Right lobe of liver (tissue), 4 donors: ENCODE measurements around the gene AIPL1.

Experiments
- POLR2A ChIP-seq: fragments of 450-650 bp; IDR thresholded peaks from one replicate; pipeline ENCODE4 v1.6.1; 2017; ENCODE audit warnings: antibody characterized with exemption, mild to moderate bottlenecking
- TF ChIP-seq, protein P1 (sequence below), 4 donors: fragments of 200-600 bp in 3 of 4; fragments of 450-650 bp in 1 of 4; IDR thresholded peaks; one replicate each; pipeline versions ENCODE4 v1.5.1 to v1.8.0; 2016 to 2022; ENCODE audit warnings: antibody characterized with exemption in 4 of 4, mild to moderate bottlenecking in 2 of 4
- donor health status: DM: no; HTN: no; CAD: no.
- donor health status: DM: no; HTN: no; CAD: no.
- donor health status: DM: no; HTN: yes; CAD: no.

DNA sequence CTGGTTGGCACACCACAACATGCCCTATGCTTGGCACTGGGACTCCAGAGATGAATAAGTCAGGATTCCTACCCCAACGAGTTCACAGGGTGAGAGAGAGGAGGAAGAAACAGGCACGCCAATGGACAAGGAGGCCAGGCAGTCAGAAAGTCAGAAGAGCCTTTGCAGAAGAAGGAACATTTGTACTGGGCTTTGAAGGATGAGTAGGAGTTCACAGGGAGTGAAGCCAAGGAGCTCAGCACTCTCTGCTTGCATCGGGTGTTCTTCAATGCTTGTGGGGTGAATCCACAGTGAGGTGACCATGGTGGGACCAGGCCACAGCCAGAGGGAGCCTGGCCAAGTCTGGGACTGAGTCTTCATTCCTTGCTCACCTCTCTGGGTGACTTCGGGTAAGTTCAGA is 47.5 kb downstream of the AIPL1 start:
- TF ChIP-seq, protein P1, sequence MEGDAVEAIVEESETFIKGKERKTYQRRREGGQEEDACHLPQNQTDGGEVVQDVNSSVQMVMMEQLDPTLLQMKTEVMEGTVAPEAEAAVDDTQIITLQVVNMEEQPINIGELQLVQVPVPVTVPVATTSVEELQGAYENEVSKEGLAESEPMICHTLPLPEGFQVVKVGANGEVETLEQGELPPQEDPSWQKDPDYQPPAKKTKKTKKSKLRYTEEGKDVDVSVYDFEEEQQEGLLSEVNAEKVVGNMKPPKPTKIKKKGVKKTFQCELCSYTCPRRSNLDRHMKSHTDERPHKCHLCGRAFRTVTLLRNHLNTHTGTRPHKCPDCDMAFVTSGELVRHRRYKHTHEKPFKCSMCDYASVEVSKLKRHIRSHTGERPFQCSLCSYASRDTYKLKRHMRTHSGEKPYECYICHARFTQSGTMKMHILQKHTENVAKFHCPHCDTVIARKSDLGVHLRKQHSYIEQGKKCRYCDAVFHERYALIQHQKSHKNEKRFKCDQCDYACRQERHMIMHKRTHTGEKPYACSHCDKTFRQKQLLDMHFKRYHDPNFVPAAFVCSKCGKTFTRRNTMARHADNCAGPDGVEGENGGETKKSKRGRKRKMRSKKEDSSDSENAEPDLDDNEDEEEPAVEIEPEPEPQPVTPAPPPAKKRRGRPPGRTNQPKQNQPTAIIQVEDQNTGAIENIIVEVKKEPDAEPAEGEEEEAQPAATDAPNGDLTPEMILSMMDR (IDR thresholded peaks at IDR 0.05) = no peak
- TF ChIP-seq POLR2A = no peak
